Measurements from ENCODE around the gene PTPRD.

Gene PTPRD

GRCh38 chr9:8395022-8395421 is 2217.8 kb downstream of the PTPRD start:
- Histone ChIP-seq H3K36me3 (ENCODE audit: control insufficient read depth, insufficient read depth, low read length) (no peaks in the 10 kb centered on the region), H3K9me3 (ENCODE audit: control insufficient read depth, insufficient read depth, low read length) (no peaks in the 10 kb centered on the region), H3K27me3 (ENCODE audit: control insufficient read depth, insufficient read depth, low read length) (no peaks in the 10 kb centered on the region), H3K4me3 (ENCODE audit: low read depth, low read length) (no peak overlapping the region), H3K4me1 (ENCODE audit: control insufficient read depth, insufficient read depth, low read length) (peaks cover 15% of the 10 kb centered on the region), H3K9ac (ENCODE audit: low read depth, low read length) (no peak overlapping the region)

- H3K36me3 ChIP-seq (ENCODE audit: control insufficient read depth, insufficient read depth, low read length): no peaks in the 10 kb centered on the region
- H3K27me3 ChIP-seq (ENCODE audit: control insufficient read depth, insufficient read depth, low read length): no peaks in the 10 kb centered on the region
- no peak overlapping the region for H3K9ac ChIP-seq (ENCODE audit: low read depth, low read length)
- no peaks in the 10 kb centered on the region for H3K9me3 ChIP-seq (ENCODE audit: control insufficient read depth, insufficient read depth, low read length)
- H3K4me3 ChIP-seq (ENCODE audit: low read depth, low read length): no peak overlapping the region
- peaks cover 15% of the 10 kb centered on the region for H3K4me1 ChIP-seq (ENCODE audit: control insufficient read depth, insufficient read depth, low read length)
Measured at GRCh38 chr9:8394341-8394740, 2218.5 kb downstream of the PTPRD start.

- peaks cover 15% of the 10 kb centered on the region for H3K4me1 ChIP-seq (ENCODE audit: control insufficient read depth, insufficient read depth, low read length)
- no peaks in the 10 kb centered on the region for H3K27me3 ChIP-seq (ENCODE audit: control insufficient read depth, insufficient read depth, low read length)
- no peak overlapping the region for H3K4me3 ChIP-seq (ENCODE audit: low read depth, low read length)
- H3K9me3 ChIP-seq (ENCODE audit: control insufficient read depth, insufficient read depth, low read length): no peaks in the 10 kb centered on the region
- H3K9ac ChIP-seq (ENCODE audit: low read depth, low read length): no peak overlapping the region
- no peaks in the 10 kb centered on the region for H3K36me3 ChIP-seq (ENCODE audit: control insufficient read depth, insufficient read depth, low read length)
Measured at GRCh38 chr9:8392866-8393265, 2219.9 kb downstream of the PTPRD start.

- Histone ChIP-seq H3K4me1 (ENCODE audit: control insufficient read depth, insufficient read depth, low read length) (peaks cover 15% of the 10 kb centered on the region), H3K27me3 (ENCODE audit: control insufficient read depth, insufficient read depth, low read length) (no peaks in the 10 kb centered on the region), H3K9me3 (ENCODE audit: control insufficient read depth, insufficient read depth, low read length) (no peaks in the 10 kb centered on the region), H3K9ac (ENCODE audit: low read depth, low read length) (no peak overlapping the region), H3K36me3 (ENCODE audit: control insufficient read depth, insufficient read depth, low read length) (no peaks in the 10 kb centered on the region), H3K4me3 (ENCODE audit: low read depth, low read length) (no peak overlapping the region)
Measured at GRCh38 chr9:8391566-8391965, 2221.2 kb downstream of the PTPRD start.

- Histone ChIP-seq H3K4me1 (ENCODE audit: control insufficient read depth, insufficient read depth, low read length) (peaks cover 15% of the 10 kb centered on the region), H3K9me3 (ENCODE audit: control insufficient read depth, insufficient read depth, low read length) (no peaks in the 10 kb centered on the region), H3K9ac (ENCODE audit: low read depth, low read length) (no peak overlapping the region), H3K36me3 (ENCODE audit: control insufficient read depth, insufficient read depth, low read length) (no peaks in the 10 kb centered on the region), H3K27me3 (ENCODE audit: control insufficient read depth, insufficient read depth, low read length) (no peaks in the 10 kb centered on the region), H3K4me3 (ENCODE audit: low read depth, low read length) (no peak overlapping the region)
Measured at GRCh38 chr9:8391132-8391531, 2221.7 kb downstream of the PTPRD start.

- no peak overlapping the region for H3K9ac ChIP-seq (ENCODE audit: low read depth, low read length)
- no peak overlapping the region for H3K4me3 ChIP-seq (ENCODE audit: low read depth, low read length)
- H3K27me3 ChIP-seq (ENCODE audit: control insufficient read depth, insufficient read depth, low read length): no peaks in the 10 kb centered on the region
- peaks cover 13% of the 10 kb centered on the region for H3K4me1 ChIP-seq (ENCODE audit: control insufficient read depth, insufficient read depth, low read length)
- no peaks in the 10 kb centered on the region for H3K9me3 ChIP-seq (ENCODE audit: control insufficient read depth, insufficient read depth, low read length)
- H3K36me3 ChIP-seq (ENCODE audit: control insufficient read depth, insufficient read depth, low read length): no peaks in the 10 kb centered on the region
Measured at GRCh38 chr9:8390571-8390970, 2222.2 kb downstream of the PTPRD start.

GRCh38 chr9:8389531-8389930 is 2223.3 kb downstream of the PTPRD start:
- no peaks in the 10 kb centered on the region for H3K9me3 ChIP-seq (ENCODE audit: control insufficient read depth, insufficient read depth, low read length)
- no peak overlapping the region for H3K9ac ChIP-seq (ENCODE audit: low read depth, low read length)
- no peaks in the 10 kb centered on the region for H3K27me3 ChIP-seq (ENCODE audit: control insufficient read depth, insufficient read depth, low read length)
- H3K4me3 ChIP-seq (ENCODE audit: low read depth, low read length): no peak overlapping the region
- H3K4me1 ChIP-seq (ENCODE audit: control insufficient read depth, insufficient read depth, low read length): peaks cover 4% of the 10 kb centered on the region
- no peaks in the 10 kb centered on the region for H3K36me3 ChIP-seq (ENCODE audit: control insufficient read depth, insufficient read depth, low read length)

GRCh38 chr9:8388132-8388531 is 2224.7 kb downstream of the PTPRD start:
- H3K27me3 ChIP-seq (ENCODE audit: control insufficient read depth, insufficient read depth, low read length): no peaks in the 10 kb centered on the region
- H3K9ac ChIP-seq (ENCODE audit: low read depth, low read length): no peak overlapping the region
- no peaks in the 10 kb centered on the region for H3K9me3 ChIP-seq (ENCODE audit: control insufficient read depth, insufficient read depth, low read length)
- H3K4me1 ChIP-seq (ENCODE audit: control insufficient read depth, insufficient read depth, low read length): no peaks in the 10 kb centered on the region
- H3K4me3 ChIP-seq (ENCODE audit: low read depth, low read length): no peak overlapping the region
- H3K36me3 ChIP-seq (ENCODE audit: control insufficient read depth, insufficient read depth, low read length): no peaks in the 10 kb centered on the region

- no peaks in the 10 kb centered on the region for H3K27me3 ChIP-seq (ENCODE audit: control insufficient read depth, insufficient read depth, low read length)
- H3K9me3 ChIP-seq (ENCODE audit: control insufficient read depth, insufficient read depth, low read length): no peaks in the 10 kb centered on the region
- H3K4me1 ChIP-seq (ENCODE audit: control insufficient read depth, insufficient read depth, low read length): no peaks in the 10 kb centered on the region
- no peak overlapping the region for H3K9ac ChIP-seq (ENCODE audit: low read depth, low read length)
- H3K36me3 ChIP-seq (ENCODE audit: control insufficient read depth, insufficient read depth, low read length): no peaks in the 10 kb centered on the region
- H3K4me3 ChIP-seq (ENCODE audit: low read depth, low read length): no peak overlapping the region
Measured at GRCh38 chr9:8384091-8384490, 2228.7 kb downstream of the PTPRD start.

GRCh38 chr9:8382777-8383527 is 2229.8 kb downstream of the PTPRD start:
- no peaks in the 10 kb centered on the region for H3K4me1 ChIP-seq (ENCODE audit: control insufficient read depth, insufficient read depth, low read length)
- H3K9ac ChIP-seq (ENCODE audit: low read depth, low read length): no peak overlapping the region
- H3K9me3 ChIP-seq (ENCODE audit: control insufficient read depth, insufficient read depth, low read length): no peaks in the 10 kb centered on the region
- H3K27me3 ChIP-seq (ENCODE audit: control insufficient read depth, insufficient read depth, low read length): no peaks in the 10 kb centered on the region
- H3K36me3 ChIP-seq (ENCODE audit: control insufficient read depth, insufficient read depth, low read length): no peaks in the 10 kb centered on the region
- H3K4me3 ChIP-seq (ENCODE audit: low read depth, low read length): no peak overlapping the region

GRCh38 chr9:8382266-8382665 is 2230.5 kb downstream of the PTPRD start:
- no peak overlapping the region for H3K9ac ChIP-seq (ENCODE audit: low read depth, low read length)
- H3K36me3 ChIP-seq (ENCODE audit: control insufficient read depth, insufficient read depth, low read length): no peaks in the 10 kb centered on the region
- H3K27me3 ChIP-seq (ENCODE audit: control insufficient read depth, insufficient read depth, low read length): no peaks in the 10 kb centered on the region
- H3K4me3 ChIP-seq (ENCODE audit: low read depth, low read length): no peak overlapping the region
- no peaks in the 10 kb centered on the region for H3K9me3 ChIP-seq (ENCODE audit: control insufficient read depth, insufficient read depth, low read length)
- no peaks in the 10 kb centered on the region for H3K4me1 ChIP-seq (ENCODE audit: control insufficient read depth, insufficient read depth, low read length)

GRCh38 chr9:8381601-8382000 is 2231.2 kb downstream of the PTPRD start:
- Histone ChIP-seq H3K36me3 (ENCODE audit: control insufficient read depth, insufficient read depth, low read length) (no peaks in the 10 kb centered on the region), H3K4me3 (ENCODE audit: low read depth, low read length) (no peak overlapping the region), H3K9ac (ENCODE audit: low read depth, low read length) (no peak overlapping the region), H3K27me3 (ENCODE audit: control insufficient read depth, insufficient read depth, low read length) (no peaks in the 10 kb centered on the region), H3K9me3 (ENCODE audit: control insufficient read depth, insufficient read depth, low read length) (no peaks in the 10 kb centered on the region), H3K4me1 (ENCODE audit: control insufficient read depth, insufficient read depth, low read length) (no peaks in the 10 kb centered on the region)
